ENCODE data around the gene FAM162B.
A peak's percentile ranks its signal among the peaks of the same experiment; 100 is the strongest.

Gene FAM162B

DNA sequence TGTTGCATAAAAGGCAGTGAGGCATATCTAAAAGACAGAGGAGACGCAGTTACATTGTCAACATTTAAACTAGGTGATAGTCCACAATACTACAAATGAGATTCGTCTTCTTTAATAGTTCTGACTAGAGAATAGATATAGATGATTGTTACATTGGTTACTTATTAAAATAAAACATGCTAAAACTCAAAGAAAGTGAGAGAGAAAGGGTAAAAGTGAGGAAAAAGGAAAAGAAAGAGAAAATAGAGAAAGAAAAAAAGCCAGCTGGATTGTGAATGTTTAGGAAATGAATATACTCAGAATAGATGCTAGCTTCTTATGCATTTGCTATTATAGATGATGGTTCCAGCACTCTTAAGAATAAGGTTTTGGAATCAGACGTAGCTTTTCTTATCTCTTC lies 27.7 kb upstream of the FAM162B start:
- Histone ChIP-seq H3K36me3 (replicated peaks) (no peaks in the 10 kb centered on the region), H3K4me3 (ENCODE audit: low read depth, low read length) (no peak overlapping the region), H3K27me3 (replicated peaks) (no peaks in the 10 kb centered on the region), H3K27ac (no peak overlapping the region)
- TF ChIP-seq, protein P1, sequence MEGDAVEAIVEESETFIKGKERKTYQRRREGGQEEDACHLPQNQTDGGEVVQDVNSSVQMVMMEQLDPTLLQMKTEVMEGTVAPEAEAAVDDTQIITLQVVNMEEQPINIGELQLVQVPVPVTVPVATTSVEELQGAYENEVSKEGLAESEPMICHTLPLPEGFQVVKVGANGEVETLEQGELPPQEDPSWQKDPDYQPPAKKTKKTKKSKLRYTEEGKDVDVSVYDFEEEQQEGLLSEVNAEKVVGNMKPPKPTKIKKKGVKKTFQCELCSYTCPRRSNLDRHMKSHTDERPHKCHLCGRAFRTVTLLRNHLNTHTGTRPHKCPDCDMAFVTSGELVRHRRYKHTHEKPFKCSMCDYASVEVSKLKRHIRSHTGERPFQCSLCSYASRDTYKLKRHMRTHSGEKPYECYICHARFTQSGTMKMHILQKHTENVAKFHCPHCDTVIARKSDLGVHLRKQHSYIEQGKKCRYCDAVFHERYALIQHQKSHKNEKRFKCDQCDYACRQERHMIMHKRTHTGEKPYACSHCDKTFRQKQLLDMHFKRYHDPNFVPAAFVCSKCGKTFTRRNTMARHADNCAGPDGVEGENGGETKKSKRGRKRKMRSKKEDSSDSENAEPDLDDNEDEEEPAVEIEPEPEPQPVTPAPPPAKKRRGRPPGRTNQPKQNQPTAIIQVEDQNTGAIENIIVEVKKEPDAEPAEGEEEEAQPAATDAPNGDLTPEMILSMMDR (IDR thresholded peaks at IDR 0.05; ENCODE audit: low read depth, low read length, missing control alignments): no peak
- no peak for DNase-seq
- in situ Hi-C loops (cut with HindIII; ENCODE audit: low pct_ligation_motif_present, low sequenced_read_pairs): no loop called here

DNA sequence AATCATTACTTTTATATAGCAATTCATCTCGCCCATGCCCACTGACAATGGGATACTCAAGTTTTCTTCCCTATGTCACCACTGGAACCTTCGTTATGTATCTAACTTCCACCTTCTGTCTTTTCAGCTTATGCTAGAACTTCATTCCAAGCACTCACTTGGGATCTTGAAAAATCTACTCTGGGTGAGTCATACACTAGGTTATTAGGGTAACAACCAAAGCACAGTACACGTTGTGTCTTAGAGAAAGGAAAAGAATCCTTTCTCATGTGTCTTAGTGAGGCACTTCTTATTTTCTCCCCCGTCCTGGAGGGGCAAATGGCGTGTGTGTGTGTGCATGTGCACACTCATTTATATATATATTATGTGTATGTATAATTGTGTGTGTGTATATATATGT lies 18.3 kb upstream of the FAM162B start:
- Histone ChIP-seq H3K36me3 (replicated peaks) (no peaks in the 10 kb centered on the region), H3K27ac (no peak overlapping the region), H3K4me3 (ENCODE audit: low read depth, low read length) (no peak overlapping the region), H3K27me3 (replicated peaks) (no peaks in the 10 kb centered on the region)
- no peak for DNase-seq
- in situ Hi-C loops (cut with HindIII; ENCODE audit: low pct_ligation_motif_present, low sequenced_read_pairs): no loop called here
- TF ChIP-seq, protein P1 (IDR thresholded peaks at IDR 0.05; ENCODE audit: low read depth, low read length, missing control alignments): no peak

DNA sequence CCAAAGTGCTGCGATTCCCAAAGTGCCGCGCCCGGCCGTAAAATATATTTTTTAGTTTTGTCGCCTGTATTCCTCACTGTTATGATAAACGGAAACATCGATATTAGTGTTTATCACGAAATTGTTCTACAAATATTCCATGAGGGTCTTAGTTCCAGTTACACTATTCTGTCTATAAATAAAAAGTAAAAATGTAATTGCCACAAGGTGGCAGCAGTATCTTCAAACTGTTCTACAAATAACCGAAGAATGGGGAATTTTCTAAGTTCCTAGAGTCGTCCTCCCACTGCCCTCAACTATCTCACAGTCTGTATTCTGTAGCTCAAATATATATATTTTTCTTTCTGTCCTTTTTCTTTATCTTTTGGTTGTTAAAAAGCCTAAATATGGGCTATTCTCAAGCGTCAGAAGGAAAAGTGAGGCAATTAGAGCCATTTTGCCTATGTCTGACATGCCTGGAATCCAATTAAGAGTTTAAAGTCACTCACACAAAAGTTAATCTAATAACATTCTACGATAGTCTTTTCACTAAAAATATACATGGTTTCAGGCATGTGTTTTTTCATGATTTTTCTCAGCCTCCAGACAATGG lies 14.2 kb upstream of the FAM162B start:
- Histone ChIP-seq H3K4me3 (ENCODE audit: low read depth, low read length) (no peak overlapping the region), H3K36me3 (replicated peaks) (no peaks in the 10 kb centered on the region), H3K27ac (no peak overlapping the region), H3K27me3 (replicated peaks) (no peaks in the 10 kb centered on the region)
- in situ Hi-C loops (cut with HindIII; ENCODE audit: low pct_ligation_motif_present, low sequenced_read_pairs): no loop called here
- no peak for DNase-seq
- TF ChIP-seq, protein P1 (IDR thresholded peaks at IDR 0.05; ENCODE audit: low read depth, low read length, missing control alignments): no peak

DNA sequence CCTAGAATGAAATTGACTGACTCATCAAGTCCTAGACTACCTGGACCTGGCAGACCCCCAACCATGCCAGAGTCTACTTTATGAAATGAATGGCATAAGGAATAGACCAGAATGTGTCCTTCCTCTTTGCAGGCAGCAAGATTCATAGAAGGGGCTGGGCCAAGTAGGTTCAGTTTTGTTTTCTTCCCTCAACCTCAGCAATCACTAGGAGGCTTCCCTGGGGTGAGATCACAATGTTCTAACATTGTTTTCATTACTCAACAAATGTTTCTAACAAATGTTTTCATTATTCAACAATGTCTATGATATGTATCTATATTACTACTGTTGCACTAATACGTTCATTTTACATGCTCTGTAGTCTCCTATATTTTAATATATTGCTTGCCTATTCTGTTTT lies 8.4 kb upstream of the FAM162B start:
- in situ Hi-C loops (cut with HindIII; ENCODE audit: low pct_ligation_motif_present, low sequenced_read_pairs): no loop called here
- TF ChIP-seq, protein P1 (IDR thresholded peaks at IDR 0.05; ENCODE audit: low read depth, low read length, missing control alignments): no peak
- Histone ChIP-seq H3K4me3 (ENCODE audit: low read depth, low read length) (no peak overlapping the region), H3K36me3 (replicated peaks) (no peaks in the 10 kb centered on the region), H3K27ac (no peak overlapping the region), H3K27me3 (replicated peaks) (no peaks in the 10 kb centered on the region)
- peak; percentile 17 for DNase-seq

DNA sequence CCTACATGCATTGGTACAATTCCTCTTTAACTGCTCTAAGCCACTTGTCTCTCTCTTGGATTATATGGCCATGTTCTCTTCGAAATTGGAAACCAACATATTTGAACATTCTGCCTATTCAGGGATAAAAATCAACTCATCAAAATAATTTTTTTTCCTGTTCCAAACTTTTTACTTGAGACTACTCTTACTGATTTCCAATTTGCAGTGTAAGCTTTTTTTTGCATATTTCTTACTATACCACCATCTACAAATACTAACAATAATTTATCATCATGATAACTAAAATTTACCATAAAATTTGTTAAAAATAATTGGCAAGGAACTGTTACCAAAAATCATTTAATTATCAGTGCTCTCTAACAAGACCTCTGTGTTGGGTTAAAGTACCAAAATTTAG lies 6.9 kb upstream of the FAM162B start:
- Histone ChIP-seq H3K27me3 (replicated peaks) (no peaks in the 10 kb centered on the region), H3K4me3 (ENCODE audit: low read depth, low read length) (no peak overlapping the region), H3K36me3 (replicated peaks) (no peaks in the 10 kb centered on the region), H3K27ac (no peak overlapping the region)
- DNase-seq: no peak
- in situ Hi-C loops (cut with HindIII; ENCODE audit: low pct_ligation_motif_present, low sequenced_read_pairs): no loop called here
- TF ChIP-seq, protein P1 (IDR thresholded peaks at IDR 0.05; ENCODE audit: low read depth, low read length, missing control alignments): no peak

DNA sequence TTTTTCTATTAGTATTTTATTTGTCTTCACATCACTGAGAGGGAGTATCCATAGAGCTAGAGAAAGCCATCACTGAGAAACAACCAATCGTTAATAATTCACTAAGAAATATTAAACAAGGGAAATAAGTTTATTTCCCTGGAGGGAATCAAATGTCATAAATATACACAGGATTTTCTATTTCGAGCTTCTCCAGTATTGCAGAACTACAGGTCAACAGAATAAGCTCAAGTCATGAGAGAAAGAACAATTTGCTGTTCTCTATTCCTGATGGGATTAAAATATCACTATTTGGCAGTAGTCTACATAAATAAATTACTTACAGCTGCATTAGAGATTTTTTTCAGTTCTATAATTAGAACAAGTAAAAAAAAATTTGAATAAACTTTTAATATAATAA lies 2.2 kb upstream of the FAM162B start:
- no peak overlapping the region for H3K27ac ChIP-seq
- TF ChIP-seq, protein P1 (IDR thresholded peaks at IDR 0.05; ENCODE audit: low read depth, low read length, missing control alignments): no peak
- H3K27me3 ChIP-seq (replicated peaks): no peaks in the 10 kb centered on the region
- in situ Hi-C loops (cut with HindIII; ENCODE audit: low pct_ligation_motif_present, low sequenced_read_pairs): no loop called here
- no peak for DNase-seq
- no peak overlapping the region for H3K4me3 ChIP-seq (ENCODE audit: low read depth, low read length)
- no peaks in the 10 kb centered on the region for H3K36me3 ChIP-seq (replicated peaks)
